GM19397 (cell line): ENCODE results near the gene SPOCD1.

Experiments
- ATAC-seq: cut with Tn5 transposase; IDR thresholded peaks from one replicate; pipeline ENCODE4 v1.9.1; 2021; ENCODE audit warnings: mild to moderate bottlenecking, moderate library complexity; ENCODE audit not compliant: unreplicated experiment

SPOCD1 gene

GRCh38 chr1:31788825-31789256, 27.0 kb downstream of the SPOCD1 start:
- ATAC-seq = peak; percentile 22

GRCh38 chr1:31788138-31788824, 27.5 kb downstream of the SPOCD1 start:
- ATAC-seq = peak; percentile 78

- no peak for ATAC-seq
Observed at GRCh38 chr1:31787786-31788137, 28.1 kb downstream of the SPOCD1 start.

GRCh38 chr1:31787261-31787660, 28.6 kb downstream of the SPOCD1 start:
- ATAC-seq = no peak

GRCh38 chr1:31786366-31787060, 29.3 kb downstream of the SPOCD1 start:
- ATAC-seq = no peak

GRCh38 chr1:31785947-31786290, 29.9 kb downstream of the SPOCD1 start:
- no peak for ATAC-seq

GRCh38 chr1:31785020-31785946, 30.5 kb downstream of the SPOCD1 start:
- ATAC-seq = no peak

GRCh38 chr1:31784356-31785019, 31.3 kb downstream of the SPOCD1 start:
- no peak for ATAC-seq

- no peak for ATAC-seq
Observed at GRCh38 chr1:31783846-31784245, 32.0 kb downstream of the SPOCD1 start.

- no peak for ATAC-seq
Observed at GRCh38 chr1:31782421-31783410, 33.1 kb downstream of the SPOCD1 start.

GRCh38 chr1:31781756-31782371, 34.0 kb downstream of the SPOCD1 start:
- no peak for ATAC-seq

GRCh38 chr1:31781138-31781755, 34.6 kb downstream of the SPOCD1 start:
- no peak for ATAC-seq

- no peak for ATAC-seq
Observed at GRCh38 chr1:31780632-31781031, 35.2 kb downstream of the SPOCD1 start.

- ATAC-seq = no peak
Observed at GRCh38 chr1:31779687-31780086, 36.1 kb downstream of the SPOCD1 start.

GRCh38 chr1:31778763-31779488, 36.9 kb downstream of the SPOCD1 start:
- ATAC-seq = no peak

- ATAC-seq = no peak
Observed at GRCh38 chr1:31776516-31776915, 39.3 kb downstream of the SPOCD1 start.

GRCh38 chr1:31776032-31776431, 39.8 kb downstream of the SPOCD1 start:
- no peak for ATAC-seq

GRCh38 chr1:31775210-31775999, 40.4 kb downstream of the SPOCD1 start:
- no peak for ATAC-seq
